Esophagus (tissue), 2 donors: ENCODE results near the gene A1BG. TPM values are rescaled to one million over a fixed set of nuclear protein-coding genes. Genes with fewer than 3 reads are reported as not detected.

Source experiments
- H3K27ac ChIP-seq, 2 donors: one replicate each; pipeline ENCODE4 v1.5.1; 2013; ENCODE audit warnings: low read depth in 2 of 2, mild to moderate bottlenecking in 2 of 2, inconsistent platforms in 1 of 2, low read length in 1 of 2, moderate library complexity in 1 of 2
- H3K27me3 ChIP-seq, 2 donors: one replicate each; pipeline ENCODE4 v1.6.1; 2013; ENCODE audit warnings: low read length in 2 of 2, control low read depth in 1 of 2, mild to moderate bottlenecking in 1 of 2; ENCODE audit not compliant: insufficient read depth in 2 of 2, control insufficient read depth in 1 of 2
- H3K36me3 ChIP-seq, 2 donors: one replicate each; pipeline ENCODE4 v1.6.1; 2013; ENCODE audit warnings: low read length in 1 of 2; ENCODE audit not compliant: control insufficient read depth in 2 of 2, insufficient read depth in 2 of 2
- H3K4me1 ChIP-seq, 2 donors: one replicate each; pipeline ENCODE4 v1.6.1; 2013; ENCODE audit warnings: low read length in 1 of 2; ENCODE audit not compliant: control insufficient read depth in 2 of 2, insufficient read depth in 2 of 2
- H3K4me3 ChIP-seq, 2 donors: one replicate each; pipeline ENCODE4 v1.5.1; 2013; ENCODE audit warnings: low read length in 2 of 2, mild to moderate bottlenecking in 2 of 2, low read depth in 1 of 2, moderate library complexity in 1 of 2
- H3K9me3 ChIP-seq, 2 donors: one replicate each; pipeline ENCODE4 v1.6.1; 2013; ENCODE audit warnings: mild to moderate bottlenecking in 2 of 2, low read depth in 1 of 2, low read length in 1 of 2, moderate library complexity in 1 of 2; ENCODE audit not compliant: control insufficient read depth in 2 of 2, insufficient read depth in 1 of 2
- WGBS, 2 donors: extraction: QIAGEN DNeasy Blood & Tissue Kit; methylation state at CpG; one replicate each; pipeline ENCODE4 v1.1.7; 2013; 5-methylcytosine and 5-hydroxymethylcytosine counted together
- polyA plus RNA-seq, 2 donors: library from polyadenylated mRNA; stranded (reverse); fragments of 200-250 nt; gene quantifications; one replicate each; pipeline ENCODE4 v1.2.3, GENCODE V29; 2013
- donor health status: healthy with polysubstance abuse.
- donor health status: Bipolar disorder and iron deficiency.

The A1BG gene
- polyA plus RNA-seq, 2 donors = 5.4 to 10.6 TPM

- Histone ChIP-seq H3K4me1 (peaks cover 11 to 33% of the 10 kb centered on the region in 2 donors), H3K36me3 (peaks cover 4 to 18% of the 10 kb centered on the region in 2 donors), H3K27ac (no peak overlapping the region), H3K27me3 (no peaks in the 10 kb centered on the region), H3K4me3 (peak overlapping the region; percentile 53 to 62), H3K9me3 (no peaks in the 10 kb centered on the region)
- 25 to 33% methylated on average over 53 to 58 of the region's 58 CpGs for WGBS, 2 donors
Measured at GRCh38 chr19:58396691-58397532, 43.6 kb upstream of the A1BG start.

- Histone ChIP-seq H3K36me3 (peaks cover 4 to 18% of the 10 kb centered on the region in 2 donors), H3K4me1 (peaks cover 11 to 32% of the 10 kb centered on the region in 2 donors), H3K4me3 (peak overlapping the region; percentile 53 to 62), H3K9me3 (no peaks in the 10 kb centered on the region), H3K27me3 (no peaks in the 10 kb centered on the region), H3K27ac (peak overlapping the region; percentile 76 to 96)
- whole genome bisulfite sequencing, 2 donors = 4 to 6% methylated on average over 46 to 75 of the region's 75 CpGs
Measured at GRCh38 chr19:58395979-58396627, 42.8 kb upstream of the A1BG start.

- Histone ChIP-seq H3K4me3 (peak within 1 kb of the TSS; percentile 53 to 62), H3K4me1 (peaks cover 7 to 26% of the 10 kb centered on the region in 2 donors), H3K9me3 (no peaks in the 10 kb centered on the region), H3K36me3 (peaks cover 4 to 18% of the 10 kb centered on the region in 2 donors), H3K27me3 (no peaks in the 10 kb centered on the region), H3K27ac (peak within 1 kb of the TSS; percentile 88 to 96)
- 24 to 29% methylated on average over 17 to 21 of the region's 21 CpGs for WGBS, 2 donors
Measured at GRCh38 chr19:58395220-58395978, 42.1 kb upstream of the A1BG start, which contains the start of gene RNF225. RNF225 (plus strand) TSS chr19:58395656; CDS start chr19:58396090, 434 bp downstream.

- Histone ChIP-seq H3K4me3 (no peak overlapping the region), H3K36me3 (peaks cover 4 to 18% of the 10 kb centered on the region in 2 donors), H3K27me3 (no peaks in the 10 kb centered on the region), H3K9me3 (no peaks in the 10 kb centered on the region), H3K27ac (peak overlapping the region; percentile 88 to 96), H3K4me1 (peaks cover 7 to 23% of the 10 kb centered on the region in 2 donors)
- 49 to 62% methylated on average over 3 of the region's 3 CpGs for WGBS, 2 donors
Measured at GRCh38 chr19:58394821-58395219, 41.5 kb upstream of the A1BG start.

GRCh38 chr19:58393725-58394033 lies 40.4 kb upstream of the A1BG start:
- H3K27me3 ChIP-seq = no peaks in the 10 kb centered on the region
- H3K9me3 ChIP-seq = no peaks in the 10 kb centered on the region
- WGBS, 2 donors = 77 to 85% methylated on average over 4 of the region's 4 CpGs
- no peak overlapping the region for H3K4me3 ChIP-seq
- H3K4me1 ChIP-seq = peaks cover 7 to 23% of the 10 kb centered on the region in 2 donors
- H3K27ac ChIP-seq = peak overlapping the region in 1 of 2 donors; percentile 96
- peaks cover 4 to 18% of the 10 kb centered on the region in 2 donors for H3K36me3 ChIP-seq

GRCh38 chr19:58392945-58393724 lies 39.8 kb upstream of the A1BG start:
- 88 to 91% methylated on average over 26 of the region's 26 CpGs for WGBS, 2 donors
- Histone ChIP-seq H3K4me3 (no peak overlapping the region), H3K4me1 (peaks cover 7 to 24% of the 10 kb centered on the region in 2 donors), H3K36me3 (peaks cover 4 to 19% of the 10 kb centered on the region in 2 donors), H3K27me3 (no peaks in the 10 kb centered on the region), H3K27ac (peak overlapping the region in 1 of 2 donors; percentile 42), H3K9me3 (no peaks in the 10 kb centered on the region)

- no peak overlapping the region for H3K27ac ChIP-seq
- no peaks in the 10 kb centered on the region for H3K27me3 ChIP-seq
- H3K4me1 ChIP-seq = peaks cover 7 to 17% of the 10 kb centered on the region in 2 donors
- WGBS, 2 donors = 73 to 74% methylated on average over 3 of the region's 3 CpGs
- peaks cover 0 to 7% of the 10 kb centered on the region in 2 donors for H3K36me3 ChIP-seq
- peak overlapping the region; percentile 66 to 80 for H3K4me3 ChIP-seq
- H3K9me3 ChIP-seq = no peaks in the 10 kb centered on the region
Measured at GRCh38 chr19:58388175-58388526, 34.9 kb upstream of the A1BG start.

- Histone ChIP-seq H3K27ac (peak overlapping the region; percentile 41 to 62), H3K27me3 (no peaks in the 10 kb centered on the region), H3K36me3 (peaks cover 0 to 2% of the 10 kb centered on the region in 2 donors), H3K4me3 (peak overlapping the region; percentile 66 to 80), H3K9me3 (no peaks in the 10 kb centered on the region), H3K4me1 (peaks cover 7 to 15% of the 10 kb centered on the region in 2 donors)
- WGBS, 2 donors = 7 to 8% methylated on average over 39 of the region's 39 CpGs
Measured at GRCh38 chr19:58387338-58388174, 34.3 kb upstream of the A1BG start.
